ENCODE measurements around the gene ECM1. TPM values are rescaled to one million over a fixed set of nuclear protein-coding genes. Genes with fewer than 3 reads are reported as not detected.
A peak's percentile ranks its signal among the peaks of the same experiment; 100 is the strongest.

The ECM1 gene
- 681 TPM for total RNA-seq

DNA sequence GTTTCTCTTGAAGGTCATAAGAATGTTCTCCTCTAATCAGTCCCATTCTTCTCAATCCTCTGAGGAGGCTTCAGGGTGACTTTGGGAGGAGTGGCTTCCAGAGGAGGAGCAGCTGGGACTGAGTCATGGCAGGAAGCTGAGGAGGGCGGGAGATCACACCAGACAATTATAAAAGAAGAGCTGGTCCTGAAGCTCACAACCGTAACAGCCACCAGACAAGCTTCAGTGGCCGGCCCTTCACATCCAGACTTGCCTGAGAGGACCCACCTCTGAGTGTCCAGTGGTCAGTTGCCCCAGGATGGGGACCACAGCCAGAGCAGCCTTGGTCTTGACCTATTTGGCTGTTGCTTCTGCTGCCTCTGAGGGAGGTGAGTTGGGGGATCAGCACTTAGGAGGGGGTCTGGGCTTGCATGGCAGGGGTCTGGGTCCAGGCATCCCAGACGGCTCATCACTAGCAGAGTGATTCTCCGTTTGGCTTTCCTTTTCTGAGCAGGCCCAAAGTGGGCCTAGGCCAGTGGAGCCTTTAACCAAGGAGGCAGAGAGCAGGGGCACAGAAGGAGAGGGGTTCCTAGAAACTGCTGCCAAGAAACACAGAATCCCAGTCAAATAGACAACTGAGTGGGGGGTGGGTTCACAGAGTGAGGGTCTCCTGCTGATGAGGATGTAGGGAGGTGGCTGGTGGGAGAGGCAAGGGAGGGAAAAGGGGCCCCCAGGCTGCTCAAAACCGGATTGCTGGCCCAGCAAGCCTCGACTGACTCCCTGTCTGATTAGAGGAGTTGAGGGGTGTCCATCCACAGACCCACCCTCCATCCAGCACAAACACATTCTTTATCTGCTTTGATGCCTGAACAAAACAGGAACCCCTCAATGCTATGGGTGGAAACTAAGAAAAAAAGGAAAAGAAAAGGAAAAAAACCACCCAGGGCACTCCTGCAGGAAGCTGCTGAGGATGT is at the start of gene ECM1:
Gene ECM1 (plus strand): TSS at position 198 of the 953 bp plus-strand sequence. CDS start 101 bp downstream, at position 299.
- peak; percentile 77 for DNase-seq (ENCODE audit: low spot score)

DNA sequence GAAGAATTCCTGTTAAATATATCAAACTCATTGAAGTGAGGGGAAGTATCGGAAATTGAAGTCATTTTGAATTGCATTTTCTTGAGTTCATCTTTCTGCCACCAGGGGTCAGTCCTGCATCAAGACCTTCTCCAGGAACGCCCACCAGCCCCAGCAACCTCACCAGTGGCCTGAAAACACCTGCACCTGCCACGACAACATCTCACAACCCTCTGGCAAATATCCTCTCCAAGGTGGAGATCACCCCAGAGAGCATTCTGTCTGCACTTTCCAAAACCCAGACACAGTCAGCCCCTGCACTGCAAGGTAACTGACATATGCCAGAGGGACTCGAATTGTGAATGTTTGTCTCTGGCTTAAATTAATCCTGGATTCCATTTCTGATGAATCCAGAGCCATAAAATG is 43.5 kb upstream of the ECM1 start:
- peak; percentile 47 for DNase-seq (ENCODE audit: low spot score)

DNA sequence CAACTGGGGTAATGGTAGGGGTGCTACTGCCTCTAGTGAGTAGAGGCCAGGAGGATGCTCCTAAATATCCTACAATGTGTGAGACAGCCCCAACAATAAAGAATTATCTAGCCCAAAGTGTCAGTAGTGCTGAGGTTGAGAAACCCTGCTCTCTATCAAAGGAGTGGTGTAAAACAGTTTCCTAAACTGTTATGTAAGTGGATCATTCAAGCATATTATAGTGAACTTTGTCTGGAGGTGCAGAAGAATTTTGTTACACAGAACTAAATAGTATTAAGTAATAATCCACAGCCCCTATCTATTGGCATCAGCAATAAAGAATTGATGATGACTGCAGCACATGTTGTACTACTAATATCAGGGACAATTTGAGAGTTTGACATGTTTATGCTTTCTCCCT is 40.9 kb upstream of the ECM1 start:
- DNase-seq (ENCODE audit: low spot score): no peak

DNA sequence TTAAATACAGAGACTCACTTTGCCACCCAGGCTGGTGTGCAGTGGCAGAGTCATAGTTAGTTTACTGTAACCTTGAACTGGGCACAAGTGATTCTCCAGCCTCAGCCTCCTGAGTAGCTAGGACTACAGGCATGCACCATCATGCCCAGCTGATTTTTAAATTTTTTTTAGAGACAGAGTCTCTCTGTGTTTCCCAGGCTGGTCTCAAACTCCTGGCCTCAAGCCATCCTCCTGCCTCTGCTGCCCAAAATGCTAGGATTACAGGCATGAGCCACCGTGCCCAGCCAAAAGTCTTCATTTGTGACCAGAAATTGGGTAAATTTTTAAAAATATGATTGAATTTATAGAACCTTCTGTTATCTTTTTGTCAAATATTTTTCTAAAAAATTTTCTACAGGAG is 38.6 kb upstream of the ECM1 start:
- DNase-seq (ENCODE audit: low spot score): no peak

DNA sequence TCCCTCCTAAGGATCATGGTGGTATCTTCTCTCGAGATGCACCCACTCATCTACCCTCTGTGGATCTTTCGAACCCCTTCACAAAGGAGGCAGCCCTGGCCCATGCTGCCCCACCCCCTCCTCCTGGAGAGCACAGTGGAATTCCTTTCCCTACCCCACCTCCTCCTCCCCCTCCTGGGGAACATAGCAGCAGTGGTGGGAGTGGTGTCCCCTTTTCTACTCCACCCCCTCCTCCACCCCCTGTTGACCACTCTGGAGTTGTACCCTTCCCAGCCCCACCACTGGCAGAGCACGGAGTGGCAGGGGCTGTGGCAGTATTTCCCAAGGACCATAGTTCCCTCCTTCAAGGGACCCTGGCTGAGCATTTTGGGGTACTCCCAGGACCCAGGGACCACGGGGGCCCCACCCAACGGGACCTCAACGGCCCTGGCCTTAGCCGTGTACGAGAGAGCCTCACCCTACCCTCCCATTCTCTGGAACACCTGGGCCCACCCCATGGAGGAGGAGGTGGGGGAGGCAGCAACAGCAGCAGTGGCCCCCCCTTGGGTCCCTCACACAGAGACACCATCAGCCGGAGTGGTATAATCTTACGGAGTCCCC is 35.2 kb upstream of the ECM1 start:
- DNase-seq (ENCODE audit: low spot score): no peak

DNA sequence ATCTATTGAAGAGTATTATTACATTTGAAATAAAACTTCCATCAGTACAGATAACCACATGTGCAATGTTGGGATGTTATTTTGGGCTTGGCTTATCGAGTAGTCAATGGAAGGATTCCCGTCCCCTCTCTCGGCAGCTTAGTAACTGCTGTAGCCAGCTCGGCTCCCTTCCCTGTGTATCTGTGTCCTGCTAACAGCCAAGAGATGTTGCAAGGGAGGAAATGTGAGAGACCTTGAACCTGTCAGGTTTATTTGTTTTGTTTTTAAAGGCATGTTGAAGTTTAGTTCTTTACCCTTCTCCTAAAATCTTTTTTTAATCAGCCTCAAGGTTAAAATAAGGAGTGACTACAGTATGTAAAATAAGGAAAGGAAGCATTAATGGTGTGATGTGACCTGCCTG is 34.2 kb upstream of the ECM1 start:
- no peak for DNase-seq (ENCODE audit: low spot score)

DNA sequence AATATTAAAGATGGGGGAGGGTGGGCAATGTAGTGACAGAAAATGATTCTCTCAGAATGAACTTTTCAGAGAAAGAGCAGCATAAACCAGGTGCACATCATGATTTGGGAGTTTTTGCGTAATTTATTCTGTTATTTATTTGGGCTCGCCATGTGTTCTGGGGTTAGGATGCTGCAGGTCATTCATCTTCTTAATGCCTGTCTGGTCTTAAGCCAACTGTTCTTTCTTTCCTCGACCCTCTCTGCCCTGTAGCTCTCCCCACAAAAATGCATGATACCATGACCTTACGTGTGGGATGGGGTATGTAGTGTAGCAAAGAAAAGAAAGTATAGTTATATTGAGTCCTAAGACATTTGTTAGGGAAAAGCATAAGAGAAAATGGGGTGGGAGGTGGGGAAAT is 33.0 kb upstream of the ECM1 start:
- DNase-seq (ENCODE audit: low spot score): no peak

DNA sequence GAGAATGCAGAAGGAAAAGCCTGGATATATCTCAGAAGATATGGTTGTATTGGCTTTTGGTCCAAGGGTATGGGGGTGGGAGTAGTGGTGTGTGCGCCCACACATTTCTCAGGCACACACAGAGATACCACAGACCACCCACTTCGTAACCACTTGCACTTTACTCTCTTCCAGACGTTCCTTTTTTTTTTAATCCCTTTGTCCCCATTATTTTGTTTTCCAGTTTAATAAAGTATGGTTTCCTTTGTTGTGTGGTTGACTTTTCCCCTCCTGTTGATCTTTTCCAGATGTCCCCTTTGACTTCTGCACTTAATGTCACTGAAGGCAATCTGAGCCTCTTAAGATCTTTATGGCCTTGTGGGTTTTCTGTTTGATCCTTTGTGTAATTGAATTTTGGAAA is 31.2 kb upstream of the ECM1 start:
- no peak for DNase-seq (ENCODE audit: low spot score)

DNA sequence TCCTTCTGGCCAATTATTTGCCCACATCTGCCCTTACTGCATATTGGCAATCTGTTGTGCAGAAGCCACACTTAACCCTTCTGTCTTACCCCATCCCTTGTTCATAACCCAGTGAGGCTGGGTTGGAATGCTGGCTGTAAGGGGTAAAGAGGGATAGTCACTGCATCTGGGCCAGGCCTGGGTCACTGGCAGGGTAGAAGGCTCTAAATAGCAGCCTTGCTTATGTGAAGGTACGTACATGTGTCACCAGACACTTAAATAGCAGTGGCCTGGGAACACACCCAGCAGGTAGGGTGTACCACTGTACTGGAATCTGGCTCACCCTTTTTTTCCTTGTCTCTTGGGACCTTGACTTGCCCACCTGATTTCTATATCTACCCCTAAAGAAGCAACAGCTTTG is 30.6 kb upstream of the ECM1 start:
- no peak for DNase-seq (ENCODE audit: low spot score)

DNA sequence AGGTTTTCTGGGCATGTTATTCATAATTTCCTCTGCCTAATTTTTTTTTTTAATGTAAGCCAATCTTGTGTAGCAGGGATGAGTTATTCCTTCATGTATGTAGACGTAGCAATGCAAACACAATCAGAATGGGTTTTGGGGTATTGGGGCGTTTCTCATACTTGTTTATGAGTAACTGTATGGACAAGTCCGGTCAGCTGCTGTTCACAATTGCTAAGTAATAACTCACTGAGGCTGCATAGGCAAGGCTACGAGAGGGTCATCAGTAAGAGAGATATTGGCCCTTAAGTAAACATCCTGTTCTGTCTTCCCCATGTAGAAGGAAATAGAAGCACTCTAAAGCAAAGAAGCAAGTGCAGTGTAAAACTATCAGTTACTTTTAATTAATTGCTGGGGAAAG is 30.2 kb upstream of the ECM1 start:
- DNase-seq (ENCODE audit: low spot score): no peak

DNA sequence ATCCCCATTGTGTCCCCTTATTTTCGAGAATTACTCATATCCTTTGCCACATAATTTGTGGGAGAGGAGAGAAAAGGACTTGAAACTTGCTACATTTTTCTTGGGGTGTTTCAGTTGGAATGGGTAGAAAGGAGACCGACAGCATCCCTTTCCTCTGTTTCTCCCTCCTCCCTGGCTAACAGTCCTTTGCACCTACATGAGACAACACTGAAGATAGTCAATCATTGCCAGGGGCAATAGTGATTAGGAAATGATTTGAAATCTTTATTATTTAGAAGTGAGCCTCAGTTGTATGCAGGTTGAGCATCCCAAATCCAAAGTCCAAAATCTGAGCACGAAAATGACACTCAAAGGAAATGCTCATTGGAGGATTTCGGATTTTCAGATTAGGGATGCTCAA is 28.5 kb upstream of the ECM1 start:
- DNase-seq (ENCODE audit: low spot score): no peak

DNA sequence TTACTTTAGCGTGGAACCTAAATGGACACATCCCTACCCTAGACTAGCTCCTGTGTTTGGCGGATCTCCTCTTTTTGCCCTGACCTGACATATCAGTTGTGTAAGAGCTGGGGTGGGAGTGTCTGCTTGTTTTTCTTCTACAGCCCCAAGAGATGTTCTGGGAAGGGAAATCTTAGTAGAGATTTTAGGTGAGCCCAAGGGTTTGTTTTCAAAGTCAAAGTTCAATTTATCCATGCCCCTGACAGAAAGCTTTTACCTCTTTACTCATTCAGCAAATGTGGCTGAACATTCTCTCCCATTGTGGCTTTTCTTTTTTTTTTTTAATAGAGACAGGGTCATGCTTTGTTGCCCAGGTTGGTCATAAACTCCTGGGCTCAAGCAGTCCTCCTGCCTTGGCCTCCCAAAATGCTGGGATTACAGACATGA is 28.0 kb upstream of the ECM1 start:
- DNase-seq (ENCODE audit: low spot score): no peak

DNA sequence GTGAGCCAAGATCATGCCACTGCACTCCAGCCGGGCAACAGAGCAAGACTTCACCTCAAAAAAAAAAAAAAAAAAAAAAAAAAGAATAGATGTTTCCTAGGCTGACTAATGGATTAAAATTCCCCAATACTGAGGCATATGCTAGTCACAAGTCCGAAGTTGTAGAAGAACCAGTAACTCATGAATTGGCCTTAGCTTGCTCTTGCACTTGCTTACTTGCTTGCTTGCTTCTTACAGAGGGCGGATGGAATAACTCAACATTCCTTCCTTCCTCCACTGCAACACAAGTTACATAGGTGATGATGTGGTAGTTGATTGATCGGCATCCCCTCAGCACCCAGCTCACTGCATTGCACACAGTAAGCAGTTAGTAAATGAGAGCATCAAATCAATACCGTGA is 23.5 kb upstream of the ECM1 start:
- no peak for DNase-seq (ENCODE audit: low spot score)

DNA sequence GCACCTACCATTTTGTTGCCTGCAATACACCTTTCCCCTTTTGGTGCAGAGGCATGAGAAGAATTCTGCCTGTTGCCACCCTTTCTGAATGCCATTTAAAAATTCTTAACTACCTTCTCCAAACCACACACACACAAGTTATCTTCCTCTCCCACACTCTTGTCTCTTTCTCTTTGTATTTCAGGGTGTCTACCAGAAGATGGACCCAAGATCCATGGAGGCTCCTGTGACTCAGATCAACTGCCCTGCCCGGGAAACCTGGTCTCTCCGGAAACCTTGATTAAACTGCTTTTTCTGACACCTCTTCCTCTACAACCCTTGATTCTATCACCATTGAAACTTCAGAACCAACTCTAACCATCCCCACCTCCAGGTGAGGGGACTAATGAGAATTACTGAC is 23.0 kb upstream of the ECM1 start:
- no peak for DNase-seq (ENCODE audit: low spot score)

DNA sequence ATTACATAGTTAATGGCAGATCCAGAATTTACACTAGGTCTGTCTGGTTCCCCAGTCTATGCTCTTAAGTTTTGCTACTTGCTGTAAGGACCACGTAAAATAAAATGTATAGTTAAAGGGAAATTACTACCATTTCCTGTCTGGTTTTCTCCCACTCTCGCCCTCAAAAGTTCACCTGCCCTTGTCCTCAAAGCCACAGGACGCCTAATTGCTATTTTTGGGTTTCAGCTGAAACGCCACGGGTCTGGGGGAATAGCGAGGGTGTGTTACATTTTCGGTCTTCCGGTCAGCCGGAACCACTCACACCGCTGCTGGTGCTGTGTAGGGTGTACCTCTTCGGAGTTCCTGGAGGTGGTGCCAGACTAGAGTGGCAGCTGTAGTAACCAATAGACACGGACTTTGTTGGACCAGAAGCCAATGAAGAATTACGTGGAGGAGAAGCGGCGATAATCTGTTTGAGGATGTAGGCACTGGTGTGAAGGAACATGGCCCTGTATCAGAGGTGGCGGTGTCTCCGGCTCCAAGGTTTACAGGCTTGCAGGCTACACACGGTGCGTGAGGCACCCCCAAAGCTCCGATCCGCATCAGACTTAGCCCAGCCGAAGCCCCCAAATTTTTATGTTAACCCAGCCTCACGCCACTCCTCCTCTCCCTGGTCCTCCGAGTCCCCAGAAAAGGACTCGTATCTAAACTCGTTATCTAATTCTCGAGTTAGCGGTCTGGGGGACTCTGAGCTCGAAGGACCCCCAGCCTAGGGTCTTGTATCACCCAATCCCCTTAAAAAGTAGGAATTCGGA is 20.7 kb upstream of the ECM1 start, which contains the start of gene TARS2:
Gene TARS2 (plus strand): TSS at position 454 of the 797 bp plus-strand sequence. CDS start 32 bp downstream, at position 486.
- DNase-seq (ENCODE audit: low spot score): peak; percentile 98

DNA sequence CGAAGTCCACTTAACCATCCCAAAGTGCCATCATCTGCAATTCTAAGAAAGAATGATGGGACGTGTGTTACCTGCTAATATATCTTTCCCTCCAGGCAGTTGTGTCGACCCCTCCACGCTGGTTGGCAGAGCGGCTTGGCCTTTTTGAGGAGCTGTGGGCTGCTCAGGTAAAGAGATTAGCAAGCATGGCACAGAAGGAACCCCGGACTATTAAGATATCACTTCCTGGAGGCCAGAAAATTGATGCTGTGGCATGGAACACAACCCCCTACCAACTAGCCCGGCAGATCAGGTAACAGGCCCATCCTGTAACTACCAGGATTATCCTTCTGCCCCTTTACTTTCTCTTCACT is 20.2 kb upstream of the ECM1 start:
- no peak for DNase-seq (ENCODE audit: low spot score)

DNA sequence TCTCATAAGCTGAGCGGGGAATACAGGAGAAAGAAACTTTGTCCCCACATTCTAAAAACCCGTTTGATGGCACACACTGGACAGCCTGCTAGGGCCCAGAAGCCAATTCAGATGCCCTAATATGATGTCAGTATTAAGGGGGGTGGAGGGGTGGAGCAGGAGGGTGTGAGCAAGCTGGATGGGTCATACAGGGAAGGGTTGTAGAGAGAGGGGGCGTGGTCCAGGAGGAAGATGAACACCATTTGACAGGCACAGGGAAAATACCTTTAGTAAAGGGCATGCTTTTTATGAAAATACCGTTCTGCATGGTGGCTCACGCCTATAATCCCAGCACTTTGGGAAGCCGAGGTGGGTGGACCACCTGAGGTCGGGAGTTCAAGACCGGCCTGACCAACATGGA is 14.7 kb upstream of the ECM1 start:
- DNase-seq (ENCODE audit: low spot score): no peak

DNA sequence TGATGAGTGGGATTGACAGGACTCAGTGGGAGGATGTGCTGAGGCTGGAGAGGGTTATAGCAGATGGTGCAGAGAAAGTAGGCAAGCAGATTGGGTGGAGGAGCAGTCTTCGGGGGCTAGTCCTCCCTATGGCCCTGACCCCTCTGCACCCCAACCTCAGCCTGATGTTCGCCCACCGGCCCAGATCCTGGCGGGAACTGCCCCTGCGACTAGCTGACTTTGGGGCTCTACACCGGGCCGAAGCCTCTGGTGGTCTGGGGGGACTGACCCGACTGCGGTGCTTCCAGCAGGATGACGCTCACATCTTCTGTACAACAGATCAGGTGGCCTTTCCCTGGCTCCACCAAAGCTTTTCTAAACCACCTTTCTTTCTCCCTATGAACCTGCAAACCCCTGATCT is 9.6 kb upstream of the ECM1 start:
- no peak for DNase-seq (ENCODE audit: low spot score)

DNA sequence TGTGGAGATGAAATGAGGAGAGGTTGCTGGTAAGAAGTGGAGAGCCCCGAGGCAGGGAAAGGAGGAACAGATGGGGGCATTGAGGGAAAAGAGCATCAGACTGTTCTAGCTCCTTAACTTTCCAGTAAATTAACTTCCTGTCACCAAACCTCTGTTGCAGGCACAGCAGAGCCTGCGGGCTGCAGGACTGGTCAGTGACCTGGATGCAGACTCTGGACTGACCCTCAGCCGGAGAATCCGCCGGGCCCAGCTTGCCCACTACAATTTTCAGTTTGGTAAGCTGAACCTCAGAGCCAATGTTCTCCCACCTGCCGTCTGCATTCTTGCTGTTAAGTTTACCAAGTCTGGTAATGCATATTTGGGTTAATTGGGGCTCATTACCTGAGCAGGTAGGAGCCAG is 2.5 kb upstream of the ECM1 start:
- no peak for DNase-seq (ENCODE audit: low spot score)

DNA sequence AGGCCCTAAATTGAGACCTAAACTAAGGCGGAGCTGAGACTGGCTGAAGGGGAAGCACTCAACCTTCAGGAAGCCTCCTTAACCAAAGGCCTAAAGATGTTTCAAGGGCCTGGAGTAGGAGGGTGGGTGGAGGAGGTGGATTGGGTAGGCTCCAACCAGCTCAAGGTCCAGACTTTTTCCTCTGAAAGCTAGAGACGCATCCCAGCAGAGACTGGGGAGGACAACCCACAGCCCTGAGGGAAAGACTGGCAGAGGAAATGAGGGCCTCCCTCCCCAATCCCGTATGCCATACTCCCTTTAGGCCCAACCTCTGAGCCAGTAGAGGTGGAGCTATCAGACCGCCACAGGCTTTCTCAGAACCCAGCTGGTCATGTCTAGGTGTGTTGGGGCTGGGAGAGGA is 1.1 kb downstream of the ECM1 start:
- DNase-seq (ENCODE audit: low spot score): no peak

DNA sequence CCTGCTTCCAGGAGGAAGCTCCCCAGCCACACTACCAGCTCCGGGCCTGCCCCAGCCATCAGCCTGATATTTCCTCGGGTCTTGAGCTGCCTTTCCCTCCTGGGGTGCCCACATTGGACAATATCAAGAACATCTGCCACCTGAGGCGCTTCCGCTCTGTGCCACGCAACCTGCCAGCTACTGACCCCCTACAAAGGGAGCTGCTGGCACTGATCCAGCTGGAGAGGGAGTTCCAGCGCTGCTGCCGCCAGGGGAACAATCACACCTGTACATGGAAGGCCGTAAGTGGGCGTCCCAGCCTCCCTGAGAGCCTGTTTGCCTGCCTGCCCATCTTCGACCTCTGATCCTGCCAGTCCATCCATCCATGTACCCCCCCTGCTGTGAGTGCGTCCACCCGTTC is 3.6 kb downstream of the ECM1 start:
- no peak for DNase-seq (ENCODE audit: low spot score)

DNA sequence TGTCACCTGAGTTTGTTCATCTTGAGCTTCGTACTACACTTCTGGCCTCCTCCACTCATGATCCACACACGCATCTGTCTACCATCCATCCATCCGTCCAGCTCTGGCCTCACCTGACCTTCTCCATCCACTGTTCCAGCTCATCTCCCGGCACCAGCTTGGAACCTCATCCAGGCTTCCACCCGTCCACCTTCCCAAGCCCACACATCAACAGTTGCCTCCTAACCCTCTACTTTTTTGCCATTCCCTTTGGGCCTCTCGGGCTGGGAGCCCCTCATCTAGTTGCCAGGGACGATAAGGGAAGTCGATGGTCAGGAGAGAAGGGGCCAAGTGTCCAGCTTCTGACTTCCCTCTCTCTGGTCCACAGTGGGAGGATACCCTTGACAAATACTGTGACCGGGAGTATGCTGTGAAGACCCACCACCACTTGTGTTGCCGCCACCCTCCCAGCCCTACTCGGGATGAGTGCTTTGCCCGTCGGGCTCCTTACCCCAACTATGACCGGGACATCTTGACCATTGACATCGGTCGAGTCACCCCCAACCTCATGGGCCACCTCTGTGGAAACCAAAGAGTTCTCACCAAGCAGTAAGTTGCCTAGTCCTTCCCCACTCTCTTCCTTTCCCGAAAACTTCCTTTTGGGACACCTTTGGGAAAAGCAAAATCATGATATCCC is 4.2 kb downstream of the ECM1 start:
- no peak for DNase-seq (ENCODE audit: low spot score)
